Endodermal cell (in vitro differentiated cells): ENCODE data around the gene G6PC1. TPM values are rescaled to one million over a fixed set of nuclear protein-coding genes. Genes with fewer than 3 reads are reported as not detected.
"Not testable (repeated sequence)": the region's sequence is repeated elsewhere in the genome, so short reads cannot be mapped to it uniquely, and the experiment has no call there.

Experiments used
- DNase-seq: peaks from one replicate; pipeline ENCODE4 v3.0.0-alpha.2; 2017
- H3K27ac ChIP-seq: 2 replicates; pipeline ENCODE4 v1.5.1; 2013; ENCODE audit warnings: mild to moderate bottlenecking, low read depth, low read length, moderate library complexity
- H3K27me3 ChIP-seq: 2 replicates; pipeline ENCODE4 v1.6.1; 2013; ENCODE audit warnings: mild to moderate bottlenecking, low read length, moderate library complexity; ENCODE audit not compliant: insufficient read depth, control insufficient read depth, poor library complexity, severe bottlenecking
- H3K36me3 ChIP-seq: 2 replicates; pipeline ENCODE4 v1.7.0; 2013; ENCODE audit warnings: mild to moderate bottlenecking, low read length, moderate library complexity; ENCODE audit not compliant: control insufficient read depth, insufficient read depth
- H3K4me1 ChIP-seq: one replicate; pipeline ENCODE4 v1.7.0; 2013; ENCODE audit warnings: low read length; ENCODE audit not compliant: control insufficient read depth, insufficient read depth
- H3K4me3 ChIP-seq: 2 replicates; pipeline ENCODE4 v1.5.1; 2013; ENCODE audit warnings: mild to moderate bottlenecking, low read length, moderate library complexity
- H3K9ac ChIP-seq: 2 replicates; pipeline ENCODE4 v1.6.1; 2013; ENCODE audit warnings: mild to moderate bottlenecking, low read length, moderate library complexity; ENCODE audit not compliant: poor library complexity, severe bottlenecking; ENCODE audit errors: extremely low read depth
- H3K9me3 ChIP-seq: 2 replicates; pipeline ENCODE4 v1.6.1; 2013; ENCODE audit warnings: mild to moderate bottlenecking, low read length, moderate library complexity; ENCODE audit not compliant: control insufficient read depth
- H3K27ac Mint-ChIP-seq: 2 replicates; pipeline ENCODE4 v1.8.0; 2020; ENCODE audit warnings: mixed read lengths
- H3K27me3 Mint-ChIP-seq: 2 replicates; pipeline ENCODE4 v1.8.0; 2021; ENCODE audit warnings: mild to moderate bottlenecking, mixed read lengths; ENCODE audit not compliant: insufficient read depth
- H3K36me3 Mint-ChIP-seq: 2 replicates; pipeline ENCODE4 v1.8.0; 2020; ENCODE audit warnings: low read depth, mixed read lengths
- H3K4me1 Mint-ChIP-seq: 2 replicates; pipeline ENCODE4 v1.8.0; 2020; ENCODE audit warnings: mixed read lengths
- H3K4me3 Mint-ChIP-seq: 2 replicates; pipeline ENCODE4 v1.8.0; 2020; ENCODE audit warnings: mild to moderate bottlenecking, moderate library complexity, mixed read lengths
- H3K9me3 Mint-ChIP-seq: 2 replicates; pipeline ENCODE4 v1.8.0; 2020; ENCODE audit warnings: mild to moderate bottlenecking, mixed read lengths
- WGBS, 2 experiments: methylation state at CpG; one replicate each; pipeline versions ENCODE4 v1.1.5 to v1.1.7; 2013; ENCODE audit warnings: missing lambda C conversion rate in 2 of 2, mixed read lengths in 1 of 2; ENCODE audit not compliant: insufficient coverage in 1 of 2, insufficient read length in 1 of 2; 5-methylcytosine and 5-hydroxymethylcytosine counted together
- long read RNA-seq, 4 experiments: library from polyadenylated mRNA in 2 of 4; library from RNA in 1 of 4; library from capped mRNA in 1 of 4; stranded (forward) in 3 of 4; unstranded in 1 of 4; transcript quantifications; one replicate each; pipeline ENCODE4 v2.0.0, GENCODE V29; 2020 to 2021; ENCODE audit warnings: inconsistent platforms in 1 of 4
- polyA plus RNA-seq, 2 experiments: library from polyadenylated mRNA; stranded (reverse); fragments of 50-300 nt; gene quantifications; one replicate each; pipeline ENCODE4 v1.2.3, GENCODE V29; 2013
- total RNA-seq, 2 donors: library from RNA; stranded (reverse); fragmentation: NEBNext Ultra II Directional in 1 of 2; extraction: Animal tissue kit (Norgen Biotek cat#: 25700) in 1 of 2; gene quantifications; 2 replicates in 1 of 2; 3 replicates in 1 of 2; pipeline ENCODE4 v1.2.1, GENCODE V29; 2021
- TF ChIP-seq, protein P1 (sequence below): fragments of 200-600 bp; sonication (generic); conservative IDR thresholded peaks from 2 replicates; pipeline ENCODE4 v1.5.0; 2021; ENCODE audit warnings: antibody characterized with exemption, mild to moderate bottlenecking

Gene G6PC1
- not detected for total RNA-seq
- polyA plus RNA-seq (2013, experiment 1 of 2) = not detected
- polyA plus RNA-seq (2013, experiment 2 of 2) = not detected
- long read RNA-seq, experiment 1 = 0 reads
- long read RNA-seq, experiment 2 = 0 reads
- long read RNA-seq, experiment 3 = 0 reads
- long read RNA-seq, experiment 4 = 0 reads

DNA sequence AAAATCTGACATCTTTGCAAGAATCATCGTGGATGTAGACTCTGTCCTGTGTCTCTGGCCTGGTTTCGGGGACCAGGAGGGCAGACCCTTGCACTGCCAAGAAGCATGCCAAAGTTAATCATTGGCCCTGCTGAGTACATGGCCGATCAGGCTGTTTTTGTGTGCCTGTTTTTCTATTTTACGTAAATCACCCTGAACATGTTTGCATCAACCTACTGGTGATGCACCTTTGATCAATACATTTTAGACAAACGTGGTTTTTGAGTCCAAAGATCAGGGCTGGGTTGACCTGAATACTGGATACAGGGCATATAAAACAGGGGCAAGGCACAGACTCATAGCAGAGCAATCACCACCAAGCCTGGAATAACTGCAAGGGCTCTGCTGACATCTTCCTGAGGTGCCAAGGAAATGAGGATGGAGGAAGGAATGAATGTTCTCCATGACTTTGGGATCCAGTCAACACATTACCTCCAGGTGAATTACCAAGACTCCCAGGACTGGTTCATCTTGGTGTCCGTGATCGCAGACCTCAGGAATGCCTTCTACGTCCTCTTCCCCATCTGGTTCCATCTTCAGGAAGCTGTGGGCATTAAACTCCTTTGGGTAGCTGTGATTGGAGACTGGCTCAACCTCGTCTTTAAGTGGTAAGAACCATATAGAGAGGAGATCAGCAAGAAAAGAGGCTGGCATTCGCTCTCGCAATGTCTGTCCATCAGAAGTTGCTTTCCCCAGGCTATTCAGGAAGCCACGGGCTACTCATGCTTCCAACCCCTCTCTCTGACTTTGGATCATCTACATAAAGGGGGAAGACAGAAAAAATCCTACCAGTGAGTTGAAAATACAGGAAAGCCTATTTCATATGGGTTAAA lies at the start of gene G6PC1:
Gene G6PC1 (plus strand): TSS at position 340 of the 872 bp plus-strand sequence. CDS start 78 bp downstream, at position 418.
- no peak within 1 kb of the TSS for H3K9ac ChIP-seq
- H3K27me3 Mint-ChIP-seq = no peaks in the 10 kb centered on the region
- H3K36me3 Mint-ChIP-seq = no peaks in the 10 kb centered on the region
- no peaks in the 10 kb centered on the region for H3K4me1 Mint-ChIP-seq
- H3K27ac ChIP-seq = no peak within 1 kb of the TSS
- TF ChIP-seq, protein P1, sequence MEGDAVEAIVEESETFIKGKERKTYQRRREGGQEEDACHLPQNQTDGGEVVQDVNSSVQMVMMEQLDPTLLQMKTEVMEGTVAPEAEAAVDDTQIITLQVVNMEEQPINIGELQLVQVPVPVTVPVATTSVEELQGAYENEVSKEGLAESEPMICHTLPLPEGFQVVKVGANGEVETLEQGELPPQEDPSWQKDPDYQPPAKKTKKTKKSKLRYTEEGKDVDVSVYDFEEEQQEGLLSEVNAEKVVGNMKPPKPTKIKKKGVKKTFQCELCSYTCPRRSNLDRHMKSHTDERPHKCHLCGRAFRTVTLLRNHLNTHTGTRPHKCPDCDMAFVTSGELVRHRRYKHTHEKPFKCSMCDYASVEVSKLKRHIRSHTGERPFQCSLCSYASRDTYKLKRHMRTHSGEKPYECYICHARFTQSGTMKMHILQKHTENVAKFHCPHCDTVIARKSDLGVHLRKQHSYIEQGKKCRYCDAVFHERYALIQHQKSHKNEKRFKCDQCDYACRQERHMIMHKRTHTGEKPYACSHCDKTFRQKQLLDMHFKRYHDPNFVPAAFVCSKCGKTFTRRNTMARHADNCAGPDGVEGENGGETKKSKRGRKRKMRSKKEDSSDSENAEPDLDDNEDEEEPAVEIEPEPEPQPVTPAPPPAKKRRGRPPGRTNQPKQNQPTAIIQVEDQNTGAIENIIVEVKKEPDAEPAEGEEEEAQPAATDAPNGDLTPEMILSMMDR = no peak
- no peaks in the 10 kb centered on the region for H3K9me3 ChIP-seq
- H3K27me3 ChIP-seq = no peaks in the 10 kb centered on the region
- no peak for DNase-seq
- H3K4me3 ChIP-seq = no peak within 1 kb of the TSS
- WGBS, 2 experiments = 86 to 89% methylated on average over 9 to 12 of the region's 12 CpGs
- H3K4me3 Mint-ChIP-seq = no peak within 1 kb of the TSS
- H3K9me3 Mint-ChIP-seq = peaks cover 3% of the 10 kb centered on the region
- H3K4me1 ChIP-seq = no peaks in the 10 kb centered on the region
- H3K27ac Mint-ChIP-seq = no peak within 1 kb of the TSS
- no peaks in the 10 kb centered on the region for H3K36me3 ChIP-seq

DNA sequence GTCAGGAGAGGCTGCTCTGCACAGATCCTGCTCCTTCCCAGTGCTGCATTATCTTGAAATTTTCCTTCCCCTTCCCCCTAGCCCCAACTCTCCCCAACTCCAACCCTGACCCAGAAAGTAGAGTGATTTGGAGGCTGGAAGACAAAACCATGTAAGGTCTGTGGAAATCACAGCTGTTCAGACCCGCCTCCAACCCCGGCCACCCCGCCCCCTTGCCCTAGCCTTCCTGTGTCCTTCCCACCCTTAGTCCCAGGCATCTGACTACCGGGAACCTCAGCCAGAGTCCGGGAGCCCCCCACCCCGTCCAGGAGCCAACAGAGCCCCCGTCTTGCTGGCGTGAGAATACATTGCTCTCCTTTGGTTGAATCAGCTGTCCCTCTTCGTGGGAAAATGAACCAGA lies 49.6 kb upstream of the G6PC1 start, which contains the start of gene AOC3:
Gene AOC3 (plus strand): TSS at position 246 of the 400 bp plus-strand sequence. CDS start 145 bp downstream, at position 391.
- Mint-ChIP-seq H3K4me1 (peaks cover 1% of the 10 kb centered on the region), H3K27me3 (no peaks in the 10 kb centered on the region), H3K9me3 (no peaks in the 10 kb centered on the region), H3K4me3 (no peak within 1 kb of the TSS), H3K36me3 (peaks cover 2% of the 10 kb centered on the region), H3K27ac (no peak within 1 kb of the TSS)
- Histone ChIP-seq H3K27ac (no peak within 1 kb of the TSS), H3K36me3 (no peaks in the 10 kb centered on the region), H3K9me3 (no peaks in the 10 kb centered on the region), H3K4me3 (no peak within 1 kb of the TSS), H3K4me1 (no peaks in the 10 kb centered on the region), H3K9ac (no peak within 1 kb of the TSS), H3K27me3 (no peaks in the 10 kb centered on the region)
- TF ChIP-seq, protein P1 = no peak
- DNase-seq = no peak
- 78 to 100% methylated on average over 1 to 9 of the region's 9 CpGs for WGBS, 2 experiments

DNA sequence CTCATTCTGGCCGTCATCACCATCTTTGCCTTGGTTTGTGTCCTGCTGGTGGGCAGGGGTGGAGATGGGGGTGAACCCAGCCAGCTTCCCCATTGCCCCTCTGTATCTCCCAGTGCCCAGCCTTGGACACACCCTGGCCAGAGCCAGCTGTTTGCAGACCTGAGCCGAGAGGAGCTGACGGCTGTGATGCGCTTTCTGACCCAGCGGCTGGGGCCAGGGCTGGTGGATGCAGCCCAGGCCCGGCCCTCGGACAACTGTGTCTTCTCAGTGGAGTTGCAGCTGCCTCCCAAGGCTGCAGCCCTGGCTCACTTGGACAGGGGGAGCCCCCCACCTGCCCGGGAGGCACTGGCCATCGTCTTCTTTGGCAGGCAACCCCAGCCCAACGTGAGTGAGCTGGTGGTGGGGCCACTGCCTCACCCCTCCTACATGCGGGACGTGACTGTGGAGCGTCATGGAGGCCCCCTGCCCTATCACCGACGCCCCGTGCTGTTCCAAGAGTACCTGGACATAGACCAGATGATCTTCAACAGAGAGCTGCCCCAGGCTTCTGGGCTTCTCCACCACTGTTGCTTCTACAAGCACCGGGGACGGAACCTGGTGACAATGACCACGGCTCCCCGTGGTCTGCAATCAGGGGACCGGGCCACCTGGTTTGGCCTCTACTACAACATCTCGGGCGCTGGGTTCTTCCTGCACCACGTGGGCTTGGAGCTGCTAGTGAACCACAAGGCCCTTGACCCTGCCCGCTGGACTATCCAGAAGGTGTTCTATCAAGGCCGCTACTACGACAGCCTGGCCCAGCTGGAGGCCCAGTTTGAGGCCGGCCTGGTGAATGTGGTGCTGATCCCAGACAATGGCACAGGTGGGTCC lies 49.0 kb upstream of the G6PC1 start:
- not testable (repeated sequence) for H3K4me3 ChIP-seq, H3K27ac Mint-ChIP-seq, H3K9ac ChIP-seq, H3K4me3 Mint-ChIP-seq, H3K27me3 ChIP-seq, H3K36me3 ChIP-seq, H3K9me3 Mint-ChIP-seq, H3K27ac ChIP-seq, H3K4me1 ChIP-seq, H3K27me3 Mint-ChIP-seq, DNase-seq, H3K4me1 Mint-ChIP-seq, H3K36me3 Mint-ChIP-seq, H3K9me3 ChIP-seq
- 93 to 96% methylated on average over 5 to 13 of the region's 28 CpGs for WGBS, 2 experiments
